ENCODE measurements around the gene PRKCZ. TPM values are rescaled to one million over a fixed set of nuclear protein-coding genes. Genes with fewer than 3 reads are reported as not detected.
A peak's percentile ranks its signal among the peaks of the same experiment; 100 is the strongest.

The PRKCZ gene
- total and polyA plus RNA-seq, 9 of the 15 experiments (the other 6 are each of a cell fraction or from before 2014, with no cell fraction given) = 0.07 to 3.1 (median 1.3) TPM

DNA sequence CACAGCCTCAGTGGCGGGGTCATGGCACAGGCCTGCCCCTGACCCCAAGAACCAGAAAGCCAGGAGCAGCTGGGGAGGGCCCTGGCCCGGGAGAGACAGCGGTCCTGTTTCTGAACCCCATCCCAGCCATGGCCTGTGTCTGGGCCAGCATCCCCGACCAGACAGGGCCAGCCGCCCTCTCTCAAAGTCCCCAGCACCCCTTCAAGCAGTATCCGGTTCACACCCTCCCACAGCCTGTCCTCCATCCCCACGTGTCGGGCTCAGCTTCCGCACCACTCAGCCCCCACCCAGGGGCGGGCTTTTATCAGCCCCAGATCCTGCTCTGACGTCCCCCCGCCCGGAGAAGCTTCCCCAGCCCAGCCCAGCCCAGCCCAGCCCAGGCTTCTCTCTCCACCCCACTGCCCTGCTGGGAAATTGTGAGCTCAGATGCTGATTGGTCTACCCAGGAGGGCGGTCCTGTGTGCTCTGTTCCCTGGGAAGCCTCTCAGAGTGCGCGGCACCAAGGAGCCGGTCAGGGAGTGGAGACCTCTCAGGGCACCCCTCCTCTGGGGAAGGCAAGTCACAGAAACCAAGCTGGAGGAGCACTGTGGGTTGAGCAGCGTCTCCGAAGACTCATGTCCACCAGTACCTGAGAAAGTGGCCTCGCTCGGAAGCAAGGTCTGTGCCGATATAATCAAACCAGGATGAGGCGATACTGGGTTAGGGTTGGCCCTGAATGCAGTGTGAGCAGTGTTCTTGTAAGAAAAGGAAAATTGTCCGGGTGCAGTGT lies 149.0 kb downstream of the PRKCZ start (continued):
- no peak for TF ChIP-seq PURB (CRISPR knock-in tag; IDR thresholded peaks at IDR 0.05; ENCODE audit: low read depth)
- TF ChIP-seq JUND (IDR thresholded peaks at IDR 0.05; ENCODE audit: borderline replicate concordance, low read depth, low read length) = peak; percentile 55; the same call in 1 of the 2 replicates
- TF ChIP-seq JUND (tag; IDR thresholded peaks at IDR 0.05; ENCODE audit: borderline replicate concordance, low read depth, low read length) = no peak; the same call in 2 of the 3 replicates
- no peak for TF ChIP-seq SIRT6 (IDR thresholded peaks at IDR 0.05; ENCODE audit: low read depth, low read length)
- TF ChIP-seq, protein P1, sequence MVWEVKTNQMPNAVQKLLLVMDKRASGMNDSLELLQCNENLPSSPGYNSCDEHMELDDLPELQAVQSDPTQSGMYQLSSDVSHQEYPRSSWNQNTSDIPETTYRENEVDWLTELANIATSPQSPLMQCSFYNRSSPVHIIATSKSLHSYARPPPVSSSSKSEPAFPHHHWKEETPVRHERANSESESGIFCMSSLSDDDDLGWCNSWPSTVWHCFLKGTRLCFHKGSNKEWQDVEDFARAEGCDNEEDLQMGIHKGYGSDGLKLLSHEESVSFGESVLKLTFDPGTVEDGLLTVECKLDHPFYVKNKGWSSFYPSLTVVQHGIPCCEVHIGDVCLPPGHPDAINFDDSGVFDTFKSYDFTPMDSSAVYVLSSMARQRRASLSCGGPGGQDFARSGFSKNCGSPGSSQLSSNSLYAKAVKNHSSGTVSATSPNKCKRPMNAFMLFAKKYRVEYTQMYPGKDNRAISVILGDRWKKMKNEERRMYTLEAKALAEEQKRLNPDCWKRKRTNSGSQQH (CRISPR knock-in tag; IDR thresholded peaks at IDR 0.05) = no peak
- TF ChIP-seq, protein P2, sequence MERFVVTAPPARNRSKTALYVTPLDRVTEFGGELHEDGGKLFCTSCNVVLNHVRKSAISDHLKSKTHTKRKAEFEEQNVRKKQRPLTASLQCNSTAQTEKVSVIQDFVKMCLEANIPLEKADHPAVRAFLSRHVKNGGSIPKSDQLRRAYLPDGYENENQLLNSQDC (CRISPR knock-in tag; IDR thresholded peaks at IDR 0.05) = no peak
- TF ChIP-seq LCOR (CRISPR knock-in tag; IDR thresholded peaks at IDR 0.05) = peak; percentile 62
- TF ChIP-seq CREB5 (CRISPR knock-in tag; IDR thresholded peaks at IDR 0.05) = no peak
- peak; percentile 82; the same call in 1 of the 2 replicates for TF ChIP-seq ZNF174 (CRISPR knock-in tag; IDR thresholded peaks at IDR 0.05)
- TF ChIP-seq ATF2 (CRISPR knock-in tag; IDR thresholded peaks at IDR 0.05) = no peak
- no peak for TF ChIP-seq ZNF398 (CRISPR knock-in tag; IDR thresholded peaks at IDR 0.05)
- TF ChIP-seq MEIS2 (IDR thresholded peaks at IDR 0.05; ENCODE audit: partially characterized antibody) = no peak
- TF ChIP-seq MAFG (tag; conservative IDR thresholded peaks at IDR 0.05) = no peak
- TF ChIP-seq E2F8 (IDR thresholded peaks at IDR 0.05; ENCODE audit: low read depth, partially characterized antibody) = no peak
